HepG2 (cell line): ENCODE results near the gene MBD4.

Experiments
- ASH2L ChIP-seq: fragments of 300-600, 200-600 bp; sonication (generic); IDR thresholded peaks from 2 replicates; pipeline ENCODE4 v1.7.0; 2017; ENCODE audit warnings: low read depth, mild to moderate bottlenecking, moderate library complexity, mixed read lengths, low read length; ENCODE audit not compliant: insufficient read length
- ATF3 ChIP-seq: sonication (generic); formaldehyde crosslinking; IDR thresholded peaks from 2 replicates; pipeline ENCODE4 v1.4.0; 2020; ENCODE audit warnings: missing genetic modification reagents
- JUN ChIP-seq: sonication (generic); formaldehyde crosslinking; IDR thresholded peaks from 2 replicates; pipeline ENCODE4 v1.4.0; 2020; ENCODE audit warnings: mild to moderate bottlenecking, missing genetic modification reagents
- JUNB ChIP-seq: sonication (generic); formaldehyde crosslinking; IDR thresholded peaks from 2 replicates; pipeline ENCODE4 v1.8.0; 2022; ENCODE audit warnings: missing genetic modification reagents, mild to moderate bottlenecking, borderline replicate concordance
- MYC ChIP-seq: sonication (generic); formaldehyde crosslinking; IDR thresholded peaks from 2 replicates; pipeline ENCODE4 v1.9.0; 2021; ENCODE audit warnings: missing genetic modification reagents, borderline replicate concordance
- NFRKB ChIP-seq: fragments of 450-650 bp; IDR thresholded peaks from 2 replicates; pipeline ENCODE4 v1.6.1; 2017
- PRDM4 ChIP-seq: sonication (generic); formaldehyde crosslinking; IDR thresholded peaks from 2 replicates; pipeline ENCODE4 v1.9.0; 2021; ENCODE audit warnings: missing genetic modification reagents, borderline replicate concordance
- SP1 ChIP-seq, 2 experiments: fragments of 450-650 bp in 1 of 2; sonication (generic) in 1 of 2; formaldehyde crosslinking in 1 of 2; IDR thresholded peaks; 2 replicates each; pipeline versions ENCODE4 v1.4.0 to v1.6.1; 2016 to 2020; ENCODE audit warnings: missing genetic modification reagents in 1 of 2
- TCF12 ChIP-seq, 2 experiments: fragments of 450-650 bp in 1 of 2; sonication (generic) in 1 of 2; formaldehyde crosslinking in 1 of 2; IDR thresholded peaks; 2 replicates each; pipeline versions ENCODE4 v1.6.1 to v1.8.0; 2017 to 2022; ENCODE audit warnings: antibody characterized with exemption in 1 of 2, mild to moderate bottlenecking in 1 of 2, missing genetic modification reagents in 1 of 2, moderate library complexity in 1 of 2
- ZNF143 ChIP-seq: sonication (generic); formaldehyde crosslinking; IDR thresholded peaks from 2 replicates; pipeline ENCODE4 v1.4.0; 2020; ENCODE audit warnings: missing genetic modification reagents
- ZNF20 ChIP-seq: sonication (generic); formaldehyde crosslinking; IDR thresholded peaks from 2 replicates; pipeline ENCODE4 v1.4.0; 2020; ENCODE audit warnings: mild to moderate bottlenecking, moderate library complexity, missing genetic modification reagents
- TF ChIP-seq, protein P1 (sequence below): sonication (generic); formaldehyde crosslinking; IDR thresholded peaks from 2 replicates; pipeline ENCODE4 v1.4.0; 2020; ENCODE audit warnings: mild to moderate bottlenecking, missing genetic modification reagents
- TF ChIP-seq, protein P2 (sequence below): sonication (generic); formaldehyde crosslinking; IDR thresholded peaks from 2 replicates; pipeline ENCODE4 v1.5.0; 2020; ENCODE audit warnings: mild to moderate bottlenecking, missing genetic modification reagents, moderate library complexity

- TF ChIP-seq ASH2L, result no peak
- TF ChIP-seq PRDM4 (CRISPR knock-in tag), result no peak
- TF ChIP-seq JUNB (CRISPR knock-in tag), result no peak
- no peak for TF ChIP-seq ATF3 (CRISPR knock-in tag)
- no peak for TF ChIP-seq ZNF143 (CRISPR knock-in tag)
- no peak for TF ChIP-seq NFRKB
- TF ChIP-seq, protein P1, sequence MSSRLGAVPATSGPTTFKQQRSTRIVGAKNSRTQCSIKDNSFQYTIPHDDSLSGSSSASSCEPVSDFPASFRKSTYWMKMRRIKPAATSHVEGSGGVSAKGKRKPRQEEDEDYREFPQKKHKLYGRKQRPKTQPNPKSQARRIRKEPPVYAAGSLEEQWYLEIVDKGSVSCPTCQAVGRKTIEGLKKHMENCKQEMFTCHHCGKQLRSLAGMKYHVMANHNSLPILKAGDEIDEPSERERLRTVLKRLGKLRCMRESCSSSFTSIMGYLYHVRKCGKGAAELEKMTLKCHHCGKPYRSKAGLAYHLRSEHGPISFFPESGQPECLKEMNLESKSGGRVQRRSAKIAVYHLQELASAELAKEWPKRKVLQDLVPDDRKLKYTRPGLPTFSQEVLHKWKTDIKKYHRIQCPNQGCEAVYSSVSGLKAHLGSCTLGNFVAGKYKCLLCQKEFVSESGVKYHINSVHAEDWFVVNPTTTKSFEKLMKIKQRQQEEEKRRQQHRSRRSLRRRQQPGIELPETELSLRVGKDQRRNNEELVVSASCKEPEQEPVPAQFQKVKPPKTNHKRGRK (CRISPR knock-in tag), result no peak
- TF ChIP-seq ZNF20 (CRISPR knock-in tag), result no peak
- no peak for TF ChIP-seq JUN (CRISPR knock-in tag)
- no peak for TF ChIP-seq TCF12 (IDR thresholded peaks at IDR 0.05)
- TF ChIP-seq TCF12 (CRISPR knock-in tag; IDR thresholded peaks at IDR 0.05), result no peak
- TF ChIP-seq SP1 (IDR thresholded peaks at IDR 0.05), result no peak
- no peak for TF ChIP-seq SP1 (CRISPR knock-in tag; IDR thresholded peaks at IDR 0.05)
- TF ChIP-seq, protein P2, sequence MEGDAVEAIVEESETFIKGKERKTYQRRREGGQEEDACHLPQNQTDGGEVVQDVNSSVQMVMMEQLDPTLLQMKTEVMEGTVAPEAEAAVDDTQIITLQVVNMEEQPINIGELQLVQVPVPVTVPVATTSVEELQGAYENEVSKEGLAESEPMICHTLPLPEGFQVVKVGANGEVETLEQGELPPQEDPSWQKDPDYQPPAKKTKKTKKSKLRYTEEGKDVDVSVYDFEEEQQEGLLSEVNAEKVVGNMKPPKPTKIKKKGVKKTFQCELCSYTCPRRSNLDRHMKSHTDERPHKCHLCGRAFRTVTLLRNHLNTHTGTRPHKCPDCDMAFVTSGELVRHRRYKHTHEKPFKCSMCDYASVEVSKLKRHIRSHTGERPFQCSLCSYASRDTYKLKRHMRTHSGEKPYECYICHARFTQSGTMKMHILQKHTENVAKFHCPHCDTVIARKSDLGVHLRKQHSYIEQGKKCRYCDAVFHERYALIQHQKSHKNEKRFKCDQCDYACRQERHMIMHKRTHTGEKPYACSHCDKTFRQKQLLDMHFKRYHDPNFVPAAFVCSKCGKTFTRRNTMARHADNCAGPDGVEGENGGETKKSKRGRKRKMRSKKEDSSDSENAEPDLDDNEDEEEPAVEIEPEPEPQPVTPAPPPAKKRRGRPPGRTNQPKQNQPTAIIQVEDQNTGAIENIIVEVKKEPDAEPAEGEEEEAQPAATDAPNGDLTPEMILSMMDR, result no peak
- TF ChIP-seq MYC (CRISPR knock-in tag), result no peak
These were observed 6.2 kb downstream of the MBD4 start for GRCh38 chr3:129433565-129433964.
